Inflammatory macrophage treated with lipopolysaccharide for 1 hour (primary cell): Measurements from ENCODE around the gene SLC38A8.

ENCODE experiments used
- DNase-seq, 2 donors: peaks; one replicate each; pipeline ENCODE4 v3.0.0-alpha.2; 2020 to 2022

The SLC38A8 gene

GRCh38 chr16:83994087-83994486 is 48.5 kb downstream of the SLC38A8 start:
- DNase-seq, result peak; percentile 85 to 90

DNA sequence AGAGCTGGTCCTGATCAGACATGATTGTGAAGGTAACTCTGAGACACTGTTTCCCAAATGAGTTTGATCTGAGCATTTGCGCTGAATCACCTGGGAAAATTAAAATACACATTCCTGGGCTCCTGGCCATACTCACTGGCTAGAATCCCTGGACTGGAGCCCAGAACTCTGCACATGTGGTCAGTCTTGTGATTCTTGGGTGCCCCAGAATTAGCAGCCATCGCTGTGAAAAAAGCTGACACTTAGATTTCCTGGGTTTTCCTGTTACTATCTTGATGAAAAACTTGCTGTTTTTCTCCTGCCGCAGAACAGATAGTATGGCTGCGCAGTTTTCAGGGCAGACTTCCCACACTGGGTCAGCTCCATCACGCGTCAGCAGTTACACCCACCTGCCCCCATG is 50.0 kb downstream of the SLC38A8 start:
- DNase-seq, result no peak

- no peak for DNase-seq
Observed at GRCh38 chr16:83990492-83990891, 52.1 kb downstream of the SLC38A8 start.

- DNase-seq, result no peak
Observed at GRCh38 chr16:83989300-83989699, 53.3 kb downstream of the SLC38A8 start.

DNA sequence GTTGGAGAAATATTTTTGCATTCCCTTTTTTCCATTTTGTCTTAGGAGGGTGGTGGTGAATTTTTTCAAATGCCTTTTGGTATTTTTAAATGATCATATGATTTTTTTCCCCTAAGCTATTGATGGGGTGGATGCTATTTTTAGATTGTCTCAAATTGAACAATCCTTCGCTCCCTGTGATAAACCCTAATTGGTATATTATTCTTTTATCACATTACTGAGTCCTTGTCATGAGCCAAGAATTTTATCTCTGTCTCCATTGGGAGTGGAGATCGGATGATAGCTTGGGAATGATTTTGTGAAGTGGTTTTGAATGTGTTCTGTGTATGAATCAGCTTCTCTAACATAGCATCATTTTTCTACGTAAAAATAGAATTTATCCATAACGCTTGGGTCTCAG is 59.1 kb downstream of the SLC38A8 start:
- DNase-seq, result no peak

GRCh38 chr16:83981799-83982198 is 60.8 kb downstream of the SLC38A8 start:
- DNase-seq, result no peak

- no peak for DNase-seq
Observed at GRCh38 chr16:83980794-83981193, 61.8 kb downstream of the SLC38A8 start.

GRCh38 chr16:83979441-83979840 is 63.2 kb downstream of the SLC38A8 start:
- DNase-seq, result no peak

DNA sequence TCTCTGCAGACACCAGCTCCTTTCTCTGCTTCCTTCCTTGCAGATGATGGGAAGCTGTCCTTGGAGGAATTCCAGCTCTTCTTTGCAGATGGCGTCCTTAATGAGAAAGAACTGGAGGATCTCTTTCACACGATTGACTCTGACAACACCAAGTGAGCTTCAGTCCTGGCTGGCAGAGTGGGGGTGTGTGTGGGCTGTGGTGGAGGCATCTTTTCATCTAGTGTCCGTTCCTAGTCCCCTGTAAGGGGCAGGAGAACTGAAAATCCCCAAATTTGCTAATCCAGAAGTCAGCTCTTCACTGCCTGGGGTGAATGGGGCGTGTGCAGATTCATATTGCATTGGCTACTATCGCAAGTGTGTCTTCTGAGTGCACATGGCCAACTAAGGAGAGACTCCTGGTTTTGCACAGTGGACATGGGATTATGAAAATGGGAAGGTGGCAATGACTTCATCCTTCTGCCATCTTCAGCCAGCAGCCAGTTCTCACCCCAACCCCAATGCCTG is 64.1 kb downstream of the SLC38A8 start:
- DNase-seq, result no peak

- no peak for DNase-seq
Observed at GRCh38 chr16:83977056-83977815, 65.4 kb downstream of the SLC38A8 start.

GRCh38 chr16:83975590-83976260 is 66.9 kb downstream of the SLC38A8 start:
- no peak for DNase-seq

DNA sequence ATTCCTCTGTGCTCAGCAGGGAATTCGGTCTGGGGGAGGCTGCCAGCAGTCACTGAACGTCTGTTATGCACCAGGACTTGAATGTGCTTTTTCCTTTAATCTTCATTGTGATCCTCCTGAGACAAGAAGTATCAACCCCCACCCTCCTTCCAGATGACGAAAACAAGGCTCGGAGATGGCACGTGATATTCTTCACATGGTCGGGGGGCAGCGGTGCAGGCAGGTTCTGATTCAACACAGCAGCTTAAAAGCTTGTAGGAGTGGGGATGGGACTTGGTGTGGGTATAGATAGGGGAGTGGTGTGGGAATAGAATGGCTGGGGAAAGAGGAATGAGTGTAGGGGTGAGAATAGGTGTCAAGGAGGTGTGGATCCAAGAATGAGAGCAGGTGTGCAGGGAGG is 68.1 kb downstream of the SLC38A8 start:
- DNase-seq, result no peak

DNA sequence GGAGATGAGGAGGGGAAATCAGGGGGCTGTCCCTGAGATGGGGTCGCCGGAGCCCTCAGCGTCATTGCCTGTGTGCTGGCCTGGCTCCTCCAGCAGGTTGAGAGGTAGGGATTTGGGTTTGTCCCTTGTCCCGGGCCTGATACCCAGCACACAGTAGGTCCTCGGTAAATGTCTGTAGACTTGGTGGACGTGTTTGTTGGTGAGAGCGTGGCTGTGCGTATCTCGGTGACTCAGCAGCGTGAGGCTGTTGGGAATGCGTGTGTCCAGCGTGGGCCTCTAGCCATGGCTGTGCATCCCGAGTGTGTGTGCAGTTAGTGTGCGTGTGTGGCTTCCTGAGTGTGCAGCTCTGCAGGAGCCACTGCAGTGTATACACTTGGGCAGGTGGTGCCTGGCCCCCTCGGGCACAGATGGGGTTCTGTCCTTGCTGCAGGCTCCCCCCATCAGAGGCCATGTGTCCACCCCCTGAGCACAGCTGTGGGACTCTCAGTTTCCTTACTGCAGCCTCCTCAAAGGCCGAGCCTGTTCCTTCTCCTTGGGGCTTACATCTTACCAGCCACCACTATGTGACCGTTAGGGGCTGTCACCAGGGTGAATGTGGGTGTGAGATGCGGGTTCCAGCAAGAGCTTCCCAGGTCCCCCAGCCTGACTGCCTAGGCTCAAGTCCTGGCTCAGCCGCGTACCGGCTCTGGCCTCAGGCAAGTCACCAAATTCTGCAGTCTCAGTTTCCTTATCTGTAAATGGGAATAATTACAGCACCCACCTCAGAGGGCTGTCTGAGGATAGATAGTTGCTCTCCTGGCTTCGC is 68.8 kb downstream of the SLC38A8 start:
- no peak for DNase-seq

DNA sequence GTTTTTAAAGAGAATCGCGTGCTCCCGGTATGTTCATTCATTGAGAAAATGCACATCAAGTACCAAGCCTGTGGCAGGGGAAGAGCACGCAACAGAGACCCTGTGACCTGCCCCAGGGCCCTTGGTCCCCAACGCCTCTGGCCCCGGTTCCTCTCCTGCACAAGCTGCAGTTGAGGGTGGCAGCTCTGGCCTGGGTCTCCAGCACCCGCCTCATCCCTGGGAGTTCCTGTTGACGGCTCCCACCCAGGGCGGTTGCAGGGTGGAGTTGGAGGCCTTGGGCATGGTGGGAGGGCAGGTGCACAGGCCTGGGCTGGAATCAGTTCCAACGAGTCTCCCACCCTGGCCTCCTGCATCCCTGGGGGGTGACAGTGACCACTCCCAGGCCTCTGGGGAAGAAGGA is 69.5 kb downstream of the SLC38A8 start:
- no peak for DNase-seq

DNA sequence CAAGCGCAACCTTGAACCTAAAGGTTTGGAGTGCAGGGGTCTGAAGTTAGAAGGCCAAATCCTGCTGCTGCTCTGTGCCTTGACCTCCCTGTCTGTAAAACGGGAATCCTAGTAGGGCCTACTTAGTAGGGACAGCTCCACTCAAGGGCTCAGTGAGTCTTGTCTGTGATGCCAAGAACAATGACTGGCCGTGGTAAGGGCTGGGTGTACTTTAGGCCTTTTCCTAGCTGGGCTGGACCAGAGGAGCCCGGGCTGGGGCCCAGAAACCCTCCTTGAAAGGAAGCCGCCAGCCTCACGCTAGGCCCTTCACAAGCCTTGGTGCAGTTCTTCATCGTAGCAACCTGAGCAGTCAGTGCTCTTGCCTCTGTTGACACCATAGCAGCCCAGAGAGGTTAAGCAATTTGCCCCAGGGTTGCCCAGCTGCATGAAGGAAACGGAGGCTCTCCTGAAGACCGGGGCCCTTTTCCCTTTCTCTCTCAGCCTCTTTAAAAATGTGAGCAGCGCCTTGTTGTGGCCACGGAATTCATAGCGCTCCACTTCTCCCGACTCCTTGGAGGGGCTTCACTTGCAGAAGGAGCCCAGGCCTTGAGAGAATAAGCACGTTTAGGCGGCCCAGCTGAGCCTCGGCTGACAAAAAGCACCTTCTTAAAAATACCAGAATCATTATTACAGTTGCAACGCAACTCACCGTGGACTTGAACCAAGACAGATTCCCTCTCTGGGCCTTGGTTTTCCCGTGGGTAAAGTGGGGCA is 70.2 kb downstream of the SLC38A8 start:
- no peak for DNase-seq

- DNase-seq, result no peak
Observed at GRCh38 chr16:83971165-83972130, 71.1 kb downstream of the SLC38A8 start.

- no peak for DNase-seq
Observed at GRCh38 chr16:83970430-83970815, 72.2 kb downstream of the SLC38A8 start.

DNA sequence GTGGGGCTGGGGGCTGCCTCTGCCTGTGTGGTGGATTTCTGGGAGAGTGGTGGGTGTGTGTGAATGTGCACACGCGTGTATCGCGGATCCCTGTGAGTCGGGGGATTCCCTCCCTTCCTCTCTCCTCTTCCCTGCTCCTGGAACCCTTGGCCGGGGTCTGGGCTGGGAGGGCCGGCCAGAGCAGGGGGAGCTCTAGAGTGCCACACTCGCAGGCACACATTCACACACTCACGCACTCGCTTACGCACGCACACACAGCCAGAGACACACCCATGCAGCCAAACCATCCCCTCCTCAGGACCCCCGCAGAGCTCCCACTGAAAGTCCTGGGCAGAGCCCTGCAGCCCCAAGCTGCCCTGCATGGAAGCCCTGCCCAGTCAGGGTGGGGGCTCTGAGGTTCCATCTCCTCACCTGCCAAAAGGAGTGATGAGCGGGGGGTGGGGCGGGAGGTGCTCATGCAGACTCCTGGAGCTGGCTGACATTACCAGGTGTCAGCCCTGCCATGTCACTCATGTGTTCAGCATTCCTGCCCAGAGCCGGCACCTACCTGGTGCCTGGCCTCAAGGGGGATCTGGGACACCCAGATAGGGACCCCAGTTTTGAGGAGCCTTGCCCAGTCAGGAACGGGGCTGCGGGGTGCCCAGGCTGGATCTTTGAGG is 72.7 kb downstream of the SLC38A8 start:
- no peak for DNase-seq

GRCh38 chr16:83968891-83969649 is 73.5 kb downstream of the SLC38A8 start:
- DNase-seq, result no peak

- DNase-seq, result no peak
Observed at GRCh38 chr16:83968306-83968851, 74.2 kb downstream of the SLC38A8 start.
